K562 (cell line): ENCODE results near the gene IPO9. TPM values are rescaled to one million over a fixed set of nuclear protein-coding genes. Genes with fewer than 3 reads are reported as not detected.

Source experiments
- ARID2 ChIP-seq: fragments of 450-650 bp; IDR thresholded peaks from 2 replicates; pipeline ENCODE4 v1.6.1; 2017; ENCODE audit warnings: antibody characterized with exemption, mild to moderate bottlenecking
- ATF2 ChIP-seq: sonication (generic); formaldehyde crosslinking; IDR thresholded peaks from 2 replicates; pipeline ENCODE4 v1.8.1; 2022; ENCODE audit warnings: missing genetic modification reagents
- BCL6 ChIP-seq: fragments of 250-450 bp; sonication (Bioruptor Pico); IDR thresholded peaks from 2 replicates; pipeline ENCODE4 v1.4.0; 2020
- BHLHE40 ChIP-seq: IDR thresholded peaks from 2 replicates; pipeline ENCODE4 v1.6.1; 2011; ENCODE audit warnings: low read length, improper control_type of control experiment
- CBFA2T3 ChIP-seq: fragments of 450-650 bp; IDR thresholded peaks from 2 replicates; pipeline ENCODE4 v1.6.1; 2017
- HES1 ChIP-seq: fragments of 450-650 bp; IDR thresholded peaks from 2 replicates; pipeline ENCODE4 v1.6.1; 2016; ENCODE audit warnings: low read depth, mild to moderate bottlenecking, moderate library complexity
- HIVEP1 ChIP-seq: fragments of 250-450 bp; sonication (Bioruptor Pico); IDR thresholded peaks from 2 replicates; pipeline ENCODE4 v1.4.0; 2020; ENCODE audit warnings: mild to moderate bottlenecking
- KAT2B ChIP-seq: IDR thresholded peaks from one replicate; pipeline ENCODE4 v1.6.1; 2012; ENCODE audit warnings: low read depth, mild to moderate bottlenecking, control low read depth, inconsistent platforms, low read length, moderate library complexity
- NR2C1 ChIP-seq, 2 experiments: fragments of 450-650 bp; IDR thresholded peaks; 2 replicates each; pipeline ENCODE4 v1.6.1; 2017; ENCODE audit warnings: mild to moderate bottlenecking in 2 of 2, antibody characterized with exemption in 1 of 2, inconsistent platforms in 1 of 2, missing compliant biosample characterization in 1 of 2, missing genetic modification characterization in 1 of 2
- NR2C2 ChIP-seq, 2 experiments: fragments of 200-800 bp in 1 of 2; sonication (Bioruptor generic) in 1 of 2; sonication (generic) in 1 of 2; formaldehyde crosslinking in 1 of 2; IDR thresholded peaks; 2 replicates each; pipeline versions ENCODE4 v1.6.1 to v1.8.0; 2016 to 2022; ENCODE audit warnings: mild to moderate bottlenecking in 1 of 2, missing compliant biosample characterization in 1 of 2, missing genetic modification characterization in 1 of 2, missing genetic modification reagents in 1 of 2
- NRF1 ChIP-seq, 2 experiments: fragments of 450-650 bp; IDR thresholded peaks in 1 of 2; conservative IDR thresholded peaks in 1 of 2; 2 replicates each; pipeline ENCODE4 v1.6.1; 2014; ENCODE audit warnings: mild to moderate bottlenecking in 2 of 2
- PRMT5 ChIP-seq: sonication (generic); formaldehyde crosslinking; IDR thresholded peaks from 2 replicates; pipeline ENCODE4 v1.5.0; 2020; ENCODE audit warnings: missing genetic modification reagents
- RBM34 ChIP-seq: fragments of 200-400 bp; formaldehyde crosslinking; IDR thresholded peaks from 2 replicates; pipeline ENCODE4 v1.6.1; 2018; ENCODE audit warnings: low read length, borderline replicate concordance; ENCODE audit not compliant: insufficient read depth
- RCOR1 ChIP-seq, 2 experiments: IDR thresholded peaks; 2 replicates each; pipeline ENCODE4 v1.6.1; 2012; ENCODE audit warnings: low read depth in 2 of 2, low read length in 2 of 2, borderline replicate concordance in 1 of 2, improper control_type of control experiment in 1 of 2
- SP1 ChIP-seq: sonication (generic); formaldehyde crosslinking; IDR thresholded peaks from 2 replicates; pipeline ENCODE4 v1.8.1; 2022; ENCODE audit warnings: mild to moderate bottlenecking, missing genetic modification reagents
- TOE1 ChIP-seq, 2 experiments: fragments of 450-650 bp in 1 of 2; sonication (generic) in 1 of 2; formaldehyde crosslinking in 1 of 2; IDR thresholded peaks; 2 replicates each; pipeline versions ENCODE4 v1.7.1 to v1.8.0; 2016 to 2022; ENCODE audit warnings: borderline replicate concordance in 2 of 2, mild to moderate bottlenecking in 2 of 2, antibody characterized with exemption in 1 of 2, inconsistent platforms in 1 of 2, low read depth in 1 of 2, missing genetic modification reagents in 1 of 2, moderate library complexity in 1 of 2
- TRIM28 ChIP-seq: fragments of 450-650 bp; IDR thresholded peaks from 2 replicates; pipeline ENCODE4 v1.6.1; 2017
- ZBED1 ChIP-seq: IDR thresholded peaks from 2 replicates; pipeline ENCODE4 v1.6.1; 2014
- ZNF740 ChIP-seq, 3 experiments: fragments of 200-800 bp in 1 of 3; sonication (Bioruptor generic) in 1 of 3; sonication (generic) in 1 of 3; formaldehyde crosslinking in 1 of 3; IDR thresholded peaks; 2 replicates each; pipeline versions ENCODE4 v1.6.1 to v1.8.0; 2016 to 2022; ENCODE audit warnings: mild to moderate bottlenecking in 2 of 3, missing compliant biosample characterization in 2 of 3, missing genetic modification characterization in 2 of 3, missing genetic modification reagents in 1 of 3
- polyA plus RNA-seq, 8 experiments: library from polyadenylated mRNA; depleted of rRNA in 4 of 8; stranded (reverse) in 5 of 8; unstranded in 3 of 8; fragments of >200 nt; fragmentation: Nextera tagmentation in 2 of 8; fragmentation: Illumina TruSeq in 1 of 8; extraction: Ambion mirVana in 2 of 8; extraction: Trizol in 1 of 8; gene quantifications; 2 replicates each; pipeline versions ENCODE4 v1.2.1 to v1.2.3, GENCODE V29; 2011 to 2014; ENCODE audit warnings: inconsistent platforms in 1 of 8, missing spikeins in 1 of 8
- total RNA-seq, 7 experiments: library from RNA; depleted of rRNA in 6 of 7; stranded (reverse); fragments of >200 nt in 6 of 7; fragmentation: Illumina TruSeq in 2 of 7; extraction: Trizol in 2 of 7; gene quantifications; 2 replicates each; pipeline versions ENCODE4 v1.2.1 to v1.2.3, GENCODE V29; 2011 to 2021; ENCODE audit warnings: low replicate concordance in 1 of 7
- TF ChIP-seq, protein P1 (sequence below): sonication (generic); formaldehyde crosslinking; IDR thresholded peaks from 2 replicates; pipeline ENCODE4 v1.8.0; 2022; ENCODE audit warnings: missing genetic modification reagents, mild to moderate bottlenecking, moderate library complexity, borderline replicate concordance
- TF ChIP-seq, protein P2 (sequence below): fragments of 450-650 bp; formaldehyde crosslinking; IDR thresholded peaks from 2 replicates; pipeline ENCODE4 v1.4.0; 2022; ENCODE audit warnings: missing genetic modification characterization

IPO9 gene
- total and polyA plus RNA-seq, 9 of the 15 experiments (the other 6 are each of a cell fraction or from before 2014, with no cell fraction given) = 27.9 to 78.6 (median 43.9) TPM

DNA sequence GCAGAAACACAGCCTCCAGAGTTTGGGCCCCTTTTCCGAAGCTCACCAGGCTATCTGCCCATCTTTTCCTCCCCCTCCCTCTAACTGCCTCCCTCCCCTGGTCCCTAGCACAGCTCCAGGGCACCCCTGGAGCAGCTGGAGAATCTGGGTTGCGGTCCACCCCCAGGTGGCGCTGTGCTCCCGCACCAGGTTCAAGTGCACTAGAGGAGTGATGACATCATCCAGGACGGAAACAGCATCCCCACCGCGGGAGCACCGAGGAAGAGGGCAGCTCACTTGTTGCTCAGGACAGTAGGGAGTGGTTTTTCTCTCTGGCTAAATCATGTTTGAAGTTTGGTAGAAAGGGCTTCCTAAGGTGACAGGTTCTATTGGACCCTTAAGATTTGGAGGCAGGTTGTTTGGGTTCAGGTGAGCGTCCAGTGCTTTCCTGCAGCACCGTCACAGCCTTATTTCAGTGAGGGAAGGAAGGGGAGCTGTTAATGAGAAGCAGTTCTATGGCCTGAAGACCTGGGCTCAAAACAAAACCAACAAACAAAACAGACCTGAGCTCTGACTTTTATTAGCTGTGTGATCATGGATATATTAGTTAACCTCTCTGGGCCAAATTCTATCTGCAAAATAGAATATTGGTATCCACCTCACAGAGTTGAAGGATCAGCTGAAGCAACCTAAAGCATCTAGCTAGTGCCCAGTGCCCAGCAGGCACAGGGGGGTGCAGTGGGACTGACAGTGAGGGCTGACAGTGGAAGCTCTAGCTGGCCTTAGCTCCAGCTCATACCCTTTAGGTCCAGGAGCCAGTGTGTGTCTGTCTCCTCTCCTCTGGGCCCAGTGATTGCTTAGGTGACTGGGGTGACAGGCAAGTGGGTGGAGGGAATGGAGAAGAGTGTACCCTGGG lies 67.2 kb downstream of the IPO9 start (continued):
- no peak for TF ChIP-seq NR2C1 (IDR thresholded peaks at IDR 0.05)
- no peak for TF ChIP-seq NR2C1 (tag; IDR thresholded peaks at IDR 0.05)
- TF ChIP-seq, protein P1, sequence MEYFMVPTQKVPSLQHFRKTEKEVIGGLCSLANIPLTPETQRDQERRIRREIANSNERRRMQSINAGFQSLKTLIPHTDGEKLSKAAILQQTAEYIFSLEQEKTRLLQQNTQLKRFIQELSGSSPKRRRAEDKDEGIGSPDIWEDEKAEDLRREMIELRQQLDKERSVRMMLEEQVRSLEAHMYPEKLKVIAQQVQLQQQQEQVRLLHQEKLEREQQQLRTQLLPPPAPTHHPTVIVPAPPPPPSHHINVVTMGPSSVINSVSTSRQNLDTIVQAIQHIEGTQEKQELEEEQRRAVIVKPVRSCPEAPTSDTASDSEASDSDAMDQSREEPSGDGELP (CRISPR knock-in tag) = peak; percentile 99
- 0 out of 2 replicates have a peak, but pooled peaks have one; percentile 22 for TF ChIP-seq BHLHE40
- TF ChIP-seq NRF1 (conservative IDR thresholded peaks at IDR 0.05 in 1 of 2, IDR thresholded peaks at IDR 0.05 in 1 of 2) = 0 out of 4 replicates have a peak, but pooled peaks of 1 of the 2 experiments have one; percentile 38
- TF ChIP-seq NR2C2 (CRISPR knock-in tag; IDR thresholded peaks at IDR 0.05) = no peak
- TF ChIP-seq NR2C2 (tag; IDR thresholded peaks at IDR 0.05) = 0 out of 2 replicates have a peak, but pooled peaks have one; percentile 26
- TF ChIP-seq PRMT5 = no peak
- peak; percentile 76 for TF ChIP-seq SP1 (CRISPR knock-in tag)
- peak; percentile 33; the same call in 1 of the 2 replicates for TF ChIP-seq ZNF740 (CRISPR knock-in tag; IDR thresholded peaks at IDR 0.05)
- no peak for TF ChIP-seq ZNF740 (tag; IDR thresholded peaks at IDR 0.05)
- peak; percentile 99 for TF ChIP-seq ATF2 (CRISPR knock-in tag)
- TF ChIP-seq RBM34 = no peak
- TF ChIP-seq, protein P2, sequence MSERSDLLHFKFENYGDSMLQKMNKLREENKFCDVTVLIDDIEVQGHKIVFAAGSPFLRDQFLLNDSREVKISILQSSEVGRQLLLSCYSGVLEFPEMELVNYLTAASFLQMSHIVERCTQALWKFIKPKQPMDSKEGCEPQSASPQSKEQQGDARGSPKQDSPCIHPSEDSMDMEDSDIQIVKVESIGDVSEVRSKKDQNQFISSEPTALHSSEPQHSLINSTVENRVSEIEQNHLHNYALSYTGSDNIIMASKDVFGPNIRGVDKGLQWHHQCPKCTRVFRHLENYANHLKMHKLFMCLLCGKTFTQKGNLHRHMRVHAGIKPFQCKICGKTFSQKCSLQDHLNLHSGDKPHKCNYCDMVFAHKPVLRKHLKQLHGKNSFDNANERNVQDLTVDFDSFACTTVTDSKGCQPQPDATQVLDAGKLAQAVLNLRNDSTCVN = 0 out of 2 replicates have a peak, but pooled peaks have one; percentile 21
- no peak for TF ChIP-seq BCL6 (CRISPR knock-in tag)
- TF ChIP-seq KAT2B = no peak
- TF ChIP-seq ZBED1 = no peak
- peak; percentile 99 for TF ChIP-seq ARID2
- TF ChIP-seq RCOR1 (IDR thresholded peaks at IDR 0.05; ENCODE audit: borderline replicate concordance in 1 of 2, low read depth in 2 of 2, low read length in 2 of 2) = peak; percentile 61 to 97; a peak in 3 of 4 replicates
- 0 out of 2 replicates have a peak, but pooled peaks have one; percentile 18 for TF ChIP-seq TRIM28
- peak; percentile 30; the same call in 1 of the 2 replicates for TF ChIP-seq CBFA2T3
- TF ChIP-seq HES1 = no peak
- no peak for TF ChIP-seq HIVEP1
- peak; percentile 74 for TF ChIP-seq TOE1 (IDR thresholded peaks at IDR 0.05; ENCODE audit: borderline replicate concordance)
- no peak for TF ChIP-seq TOE1 (CRISPR knock-in tag; IDR thresholded peaks at IDR 0.05; ENCODE audit: borderline replicate concordance, low read depth)
